HG02798 (cell line): Measurements from ENCODE around the gene ITPRIPL1.

Source experiments
- ATAC-seq: cut with Tn5 transposase; IDR thresholded peaks from one replicate; pipeline ENCODE4 v1.9.1; 2021; ENCODE audit warnings: mild to moderate bottlenecking; ENCODE audit not compliant: unreplicated experiment, poor library complexity

Gene ITPRIPL1

GRCh38 chr2:96353606-96354101, 28.5 kb downstream of the ITPRIPL1 start:
- ATAC-seq, result no peak

- ATAC-seq, result no peak
These were observed 29.4 kb downstream of the ITPRIPL1 start for GRCh38 chr2:96354492-96354891.

DNA sequence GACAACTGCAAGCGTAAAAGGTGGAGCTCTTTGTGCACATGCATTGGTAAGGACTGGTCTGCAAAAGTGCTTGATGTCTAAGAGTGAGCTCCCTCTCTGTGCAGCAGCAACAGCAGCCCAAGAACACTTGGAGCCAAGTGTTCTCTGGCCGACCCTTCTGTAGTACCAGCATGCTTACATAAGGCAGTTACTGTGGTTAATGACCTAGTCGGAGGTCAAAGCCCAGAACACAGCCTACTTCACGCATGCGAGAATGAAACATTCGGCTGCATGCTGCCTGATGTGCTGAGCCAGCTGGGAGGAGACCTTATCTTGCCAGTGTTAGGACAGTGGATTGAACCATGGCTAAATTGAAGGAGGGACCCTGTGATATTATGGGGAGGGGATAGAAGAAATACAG, 31.8 kb downstream of the ITPRIPL1 start:
- ATAC-seq, result no peak

DNA sequence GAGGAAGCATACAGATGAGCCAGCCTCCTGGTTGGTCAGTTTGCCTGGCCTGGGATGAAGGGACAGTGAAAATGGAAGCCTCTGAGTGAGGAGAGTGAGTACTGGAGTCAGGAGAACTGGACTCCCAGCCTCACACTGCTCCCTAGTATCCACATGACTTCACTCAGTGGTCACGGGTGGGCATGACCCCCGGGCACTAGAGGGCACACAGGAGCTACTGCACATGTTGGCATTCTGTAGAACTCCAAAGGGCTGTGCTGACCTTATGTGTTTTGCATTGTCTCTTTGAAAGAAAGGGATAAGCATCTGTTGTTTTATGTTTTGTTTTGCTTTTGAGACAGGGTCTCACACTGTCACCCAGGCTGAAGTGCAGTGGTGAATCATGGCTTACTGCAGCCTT, 34.2 kb downstream of the ITPRIPL1 start:
- ATAC-seq, result no peak

DNA sequence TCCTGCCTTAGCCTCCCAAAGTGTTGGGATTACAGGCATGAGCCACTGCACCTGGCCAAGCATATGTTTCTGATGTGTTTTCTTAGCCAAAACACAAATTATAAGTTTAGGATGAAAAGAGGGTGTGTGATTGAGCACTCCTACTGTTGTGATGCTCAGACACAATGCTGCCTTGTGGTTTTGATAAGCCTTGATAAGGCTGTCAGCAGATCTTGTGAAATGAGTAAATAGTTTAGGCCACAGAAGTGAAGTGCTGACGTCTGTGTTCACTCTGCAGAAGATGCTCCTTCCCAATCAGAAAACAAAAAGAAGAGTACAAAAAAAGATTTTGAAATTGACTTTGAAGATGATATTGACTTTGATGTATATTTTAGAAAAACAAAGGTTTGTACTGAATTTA, 34.7 kb downstream of the ITPRIPL1 start:
- ATAC-seq, result no peak

GRCh38 chr2:96361751-96362150, 36.6 kb downstream of the ITPRIPL1 start:
- ATAC-seq, result no peak

DNA sequence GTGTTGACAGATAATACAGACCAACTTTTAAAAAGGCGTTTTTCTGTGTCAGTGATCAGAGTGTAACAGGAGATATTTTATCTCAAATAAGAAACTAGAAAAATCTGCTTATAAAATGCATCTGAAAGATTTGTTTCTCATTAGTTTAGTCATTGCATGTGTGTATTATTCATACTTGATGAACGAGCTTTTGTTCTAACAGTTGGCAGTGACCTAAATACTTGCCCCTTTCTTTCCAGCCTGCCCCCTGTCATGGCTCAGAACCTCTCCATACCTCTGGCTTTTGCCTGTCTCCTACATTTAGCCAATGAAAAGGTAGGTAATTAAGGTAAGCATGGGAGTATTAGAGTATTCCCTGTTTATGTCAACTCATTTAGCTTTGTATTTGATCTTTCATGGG, 44.1 kb downstream of the ITPRIPL1 start:
- ATAC-seq, result no peak

DNA sequence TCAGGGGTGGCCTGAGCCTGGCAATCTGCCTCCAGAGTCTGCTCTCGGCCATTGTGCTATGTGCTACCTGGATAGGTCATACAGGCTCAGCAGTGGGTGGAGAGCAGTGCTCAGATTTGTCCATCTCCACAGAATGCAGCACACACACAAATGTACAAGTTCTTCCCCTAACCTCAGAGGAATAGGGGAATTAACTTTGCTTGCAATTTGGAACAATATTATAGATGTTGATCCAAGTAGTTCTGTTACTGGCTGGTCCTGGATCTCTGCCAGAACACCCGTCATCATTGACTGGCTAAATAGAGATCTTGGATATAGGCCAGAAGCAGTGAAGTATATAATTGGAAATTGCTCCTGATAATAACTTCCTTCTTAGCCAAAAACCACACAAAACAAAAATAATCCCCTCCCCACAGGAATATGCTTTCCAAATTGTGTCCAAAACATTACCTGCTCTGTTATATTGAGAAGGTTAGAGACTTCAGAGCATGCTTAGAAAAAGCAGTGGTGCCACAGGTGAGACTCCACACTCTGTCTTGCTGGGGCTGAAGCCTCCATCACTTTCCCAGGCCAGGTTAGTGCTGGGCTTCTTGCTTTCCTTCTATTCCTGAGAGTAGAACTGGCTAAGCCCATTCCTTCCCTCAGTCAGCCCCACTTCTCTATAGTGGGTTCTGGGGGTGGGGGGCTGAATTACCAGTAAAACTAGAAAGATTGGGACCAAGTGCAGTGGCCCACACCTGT, 49.3 kb downstream of the ITPRIPL1 start:
- ATAC-seq, result no peak
